GM21717 (cell line): ENCODE results near the gene TPI1.

ENCODE experiments used
- ATAC-seq: cut with Tn5 transposase; IDR thresholded peaks from one replicate; pipeline ENCODE4 v1.9.1; 2021; ENCODE audit warnings: mild to moderate bottlenecking, moderate library complexity; ENCODE audit not compliant: unreplicated experiment

Gene TPI1

GRCh38 chr12:6827982-6828780 lies 39.1 kb upstream of the TPI1 start, which contains the start of gene P3H3:
TSS of gene P3H3 (plus strand) at chr12:6828407. CDS start at chr12:6828441, 34 bp downstream.
- no peak for ATAC-seq

GRCh38 chr12:6828781-6829535 lies 38.4 kb upstream of the TPI1 start:
- no peak for ATAC-seq

GRCh38 chr12:6829536-6830220 lies 37.7 kb upstream of the TPI1 start:
- ATAC-seq: no peak

GRCh38 chr12:6830286-6830890 lies 36.9 kb upstream of the TPI1 start:
- no peak for ATAC-seq

GRCh38 chr12:6830999-6831398 lies 36.3 kb upstream of the TPI1 start:
- ATAC-seq: no peak

- no peak for ATAC-seq
These were observed 35.8 kb upstream of the TPI1 start for GRCh38 chr12:6831450-6831995.

GRCh38 chr12:6832125-6832524 lies 35.2 kb upstream of the TPI1 start:
- no peak for ATAC-seq

GRCh38 chr12:6833189-6833890 lies 34.0 kb upstream of the TPI1 start:
- ATAC-seq: no peak

GRCh38 chr12:6834254-6834653 lies 33.1 kb upstream of the TPI1 start:
- no peak for ATAC-seq

GRCh38 chr12:6834873-6835272 lies 32.5 kb upstream of the TPI1 start:
- ATAC-seq: no peak

GRCh38 chr12:6836851-6837250 lies 30.5 kb upstream of the TPI1 start:
- ATAC-seq: no peak

- ATAC-seq: no peak
These were observed 29.8 kb upstream of the TPI1 start for GRCh38 chr12:6837370-6838060.

- no peak for ATAC-seq
These were observed 28.5 kb upstream of the TPI1 start for GRCh38 chr12:6838854-6839253.

- ATAC-seq: peak; percentile 70
These were observed 27.7 kb upstream of the TPI1 start for GRCh38 chr12:6839482-6840201.

GRCh38 chr12:6840330-6840729 lies 27.0 kb upstream of the TPI1 start:
- no peak for ATAC-seq

GRCh38 chr12:6840761-6841515 lies 26.4 kb upstream of the TPI1 start, which contains the start of gene GNB3:
TSS of gene GNB3 (plus strand) at chr12:6840925. CDS start at chr12:6841288, 363 bp downstream.
- no peak for ATAC-seq

- ATAC-seq: no peak
These were observed 25.3 kb upstream of the TPI1 start for GRCh38 chr12:6842075-6842474.
